ENCODE measurements around the gene SLC13A4.

- TF ChIP-seq, protein P1, sequence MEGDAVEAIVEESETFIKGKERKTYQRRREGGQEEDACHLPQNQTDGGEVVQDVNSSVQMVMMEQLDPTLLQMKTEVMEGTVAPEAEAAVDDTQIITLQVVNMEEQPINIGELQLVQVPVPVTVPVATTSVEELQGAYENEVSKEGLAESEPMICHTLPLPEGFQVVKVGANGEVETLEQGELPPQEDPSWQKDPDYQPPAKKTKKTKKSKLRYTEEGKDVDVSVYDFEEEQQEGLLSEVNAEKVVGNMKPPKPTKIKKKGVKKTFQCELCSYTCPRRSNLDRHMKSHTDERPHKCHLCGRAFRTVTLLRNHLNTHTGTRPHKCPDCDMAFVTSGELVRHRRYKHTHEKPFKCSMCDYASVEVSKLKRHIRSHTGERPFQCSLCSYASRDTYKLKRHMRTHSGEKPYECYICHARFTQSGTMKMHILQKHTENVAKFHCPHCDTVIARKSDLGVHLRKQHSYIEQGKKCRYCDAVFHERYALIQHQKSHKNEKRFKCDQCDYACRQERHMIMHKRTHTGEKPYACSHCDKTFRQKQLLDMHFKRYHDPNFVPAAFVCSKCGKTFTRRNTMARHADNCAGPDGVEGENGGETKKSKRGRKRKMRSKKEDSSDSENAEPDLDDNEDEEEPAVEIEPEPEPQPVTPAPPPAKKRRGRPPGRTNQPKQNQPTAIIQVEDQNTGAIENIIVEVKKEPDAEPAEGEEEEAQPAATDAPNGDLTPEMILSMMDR (IDR thresholded peaks at IDR 0.05; ENCODE audit: low read length) = peak; percentile 71
- TF ChIP-seq EZH2 (IDR thresholded peaks at IDR 0.05; ENCODE audit: borderline replicate concordance, low read length) = no peak
These were observed 65.9 kb downstream of the SLC13A4 start for GRCh38 chr7:135662123-135662372.
